Uterus (tissue), 4 donors: ENCODE data around the gene TRAPPC6A. TPM values are rescaled to one million over a fixed set of nuclear protein-coding genes. Genes with fewer than 3 reads are reported as not detected.

Source experiments
- DNase-seq, 2 donors: peaks; one replicate each; pipeline ENCODE4 v3.0.0-alpha.2; 2019 to 2020
- H3K27ac ChIP-seq, 2 donors: fragments of 200-600 bp; sonication (generic); 1 replicate in 1 of 2; 2 replicates in 1 of 2; pipeline ENCODE4 v1.5.1; 2016 to 2018
- H3K27me3 ChIP-seq, 2 donors: fragments of 200-600 bp; sonication (generic); one replicate each; pipeline ENCODE4 v1.5.1; 2018 to 2019; ENCODE audit warnings: control low read depth in 1 of 2
- H3K36me3 ChIP-seq, 2 donors: fragments of 200-600 bp; sonication (generic); one replicate each; pipeline ENCODE4 v1.5.1; 2019; ENCODE audit warnings: control low read depth in 1 of 2
- H3K4me1 ChIP-seq, 2 donors: fragments of 200-600 bp; sonication (generic); one replicate each; pipeline ENCODE4 v1.5.1; 2018 to 2019; ENCODE audit warnings: control low read depth in 1 of 2
- H3K4me3 ChIP-seq, 2 donors: fragments of 200-600 bp; sonication (generic); 1 replicate in 1 of 2; 2 replicates in 1 of 2; pipeline ENCODE4 v1.5.1; 2018 to 2019; ENCODE audit warnings: mild to moderate bottlenecking in 1 of 2
- H3K9me3 ChIP-seq, 2 donors: fragments of 200-600 bp; sonication (generic); one replicate each; pipeline ENCODE4 v1.5.1; 2019; ENCODE audit warnings: control low read depth in 1 of 2
- POLR2A ChIP-seq, 2 donors: fragments of 450-650 bp; IDR thresholded peaks; one replicate each; pipeline ENCODE4 v1.6.1; 2016; ENCODE audit warnings: antibody characterized with exemption in 2 of 2, mild to moderate bottlenecking in 1 of 2, moderate library complexity in 1 of 2
- intact Hi-C: fragments of 100-400 bp; cut with DNase I; formaldehyde crosslinking; loops from one replicate; pipeline ENCODE4 v1.15.1; 2023; ENCODE audit warnings: low total_unique reads
- total RNA-seq, 4 donors: library from RNA; depleted of rRNA in 3 of 4; stranded (reverse); fragments of >200 nt in 3 of 4; gene quantifications; one replicate each; pipeline versions ENCODE4 v1.1.0 to v1.2.4, GENCODE V29; 2014 to 2023
- TF ChIP-seq, protein P1 (sequence below), 4 experiments: fragments of 200-600 bp in 2 of 4; fragments of 450-650 bp in 2 of 4; sonication (generic) in 2 of 4; IDR thresholded peaks; one replicate each; pipeline ENCODE4 v1.5.1; 2016 to 2019; ENCODE audit warnings: antibody characterized with exemption in 4 of 4, mild to moderate bottlenecking in 2 of 4, moderate library complexity in 1 of 4
- donor health status: DM: yes; HTN: yes; CAD: no.

Gene TRAPPC6A
- total RNA-seq, 4 donors from 2014 or later = 4.1 to 25.9 (median 16.5) TPM

- Histone ChIP-seq H3K27me3 (peaks cover 15 to 18% of the 10 kb centered on the region in 2 donors), H3K36me3 (no peaks in the 10 kb centered on the region), H3K4me1 (peaks cover 0 to 21% of the 10 kb centered on the region in 2 donors), H3K9me3 (no peaks in the 10 kb centered on the region), H3K27ac (no peak overlapping the region), H3K4me3 (no peak overlapping the region)
- TF ChIP-seq POLR2A (IDR thresholded peaks at IDR 0.05) = no peak
- TF ChIP-seq, protein P1, sequence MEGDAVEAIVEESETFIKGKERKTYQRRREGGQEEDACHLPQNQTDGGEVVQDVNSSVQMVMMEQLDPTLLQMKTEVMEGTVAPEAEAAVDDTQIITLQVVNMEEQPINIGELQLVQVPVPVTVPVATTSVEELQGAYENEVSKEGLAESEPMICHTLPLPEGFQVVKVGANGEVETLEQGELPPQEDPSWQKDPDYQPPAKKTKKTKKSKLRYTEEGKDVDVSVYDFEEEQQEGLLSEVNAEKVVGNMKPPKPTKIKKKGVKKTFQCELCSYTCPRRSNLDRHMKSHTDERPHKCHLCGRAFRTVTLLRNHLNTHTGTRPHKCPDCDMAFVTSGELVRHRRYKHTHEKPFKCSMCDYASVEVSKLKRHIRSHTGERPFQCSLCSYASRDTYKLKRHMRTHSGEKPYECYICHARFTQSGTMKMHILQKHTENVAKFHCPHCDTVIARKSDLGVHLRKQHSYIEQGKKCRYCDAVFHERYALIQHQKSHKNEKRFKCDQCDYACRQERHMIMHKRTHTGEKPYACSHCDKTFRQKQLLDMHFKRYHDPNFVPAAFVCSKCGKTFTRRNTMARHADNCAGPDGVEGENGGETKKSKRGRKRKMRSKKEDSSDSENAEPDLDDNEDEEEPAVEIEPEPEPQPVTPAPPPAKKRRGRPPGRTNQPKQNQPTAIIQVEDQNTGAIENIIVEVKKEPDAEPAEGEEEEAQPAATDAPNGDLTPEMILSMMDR (IDR thresholded peaks at IDR 0.05) = no peak
- intact Hi-C loops = no loop called here
- no peak for DNase-seq
Observed at GRCh38 chr19:45150751-45151281, 27.2 kb downstream of the TRAPPC6A start.

GRCh38 chr19:45150180-45150579, 27.9 kb downstream of the TRAPPC6A start:
- Histone ChIP-seq H3K4me1 (peaks cover 0 to 21% of the 10 kb centered on the region in 2 donors), H3K27me3 (peaks cover 15 to 18% of the 10 kb centered on the region in 2 donors), H3K9me3 (no peaks in the 10 kb centered on the region), H3K36me3 (no peaks in the 10 kb centered on the region), H3K4me3 (no peak overlapping the region), H3K27ac (no peak overlapping the region)
- intact Hi-C loops = no loop called here
- no peak for TF ChIP-seq POLR2A (IDR thresholded peaks at IDR 0.05)
- TF ChIP-seq, protein P1 (IDR thresholded peaks at IDR 0.05) = no peak
- no peak for DNase-seq

GRCh38 chr19:45149129-45149528, 28.9 kb downstream of the TRAPPC6A start:
- Histone ChIP-seq H3K9me3 (no peaks in the 10 kb centered on the region), H3K27ac (no peak overlapping the region), H3K4me1 (peaks cover 0 to 21% of the 10 kb centered on the region in 2 donors), H3K27me3 (peaks cover 15 to 18% of the 10 kb centered on the region in 2 donors), H3K4me3 (no peak overlapping the region), H3K36me3 (no peaks in the 10 kb centered on the region)
- intact Hi-C loops = no loop called here
- TF ChIP-seq, protein P1 (IDR thresholded peaks at IDR 0.05) = no peak
- no peak for TF ChIP-seq POLR2A (IDR thresholded peaks at IDR 0.05)
- DNase-seq = no peak

- no peak for DNase-seq
- no peak overlapping the region for H3K4me3 ChIP-seq
- no peaks in the 10 kb centered on the region for H3K36me3 ChIP-seq
- no peak overlapping the region for H3K27ac ChIP-seq
- intact Hi-C loops = no loop called here
- H3K9me3 ChIP-seq = no peaks in the 10 kb centered on the region
- H3K4me1 ChIP-seq = peaks cover 0 to 12% of the 10 kb centered on the region in 2 donors
- TF ChIP-seq POLR2A (IDR thresholded peaks at IDR 0.05) = no peak
- TF ChIP-seq, protein P1 (IDR thresholded peaks at IDR 0.05) = no peak
- H3K27me3 ChIP-seq = peaks cover 15 to 16% of the 10 kb centered on the region in 2 donors
Observed at GRCh38 chr19:45147835-45148676, 30.0 kb downstream of the TRAPPC6A start.

- Histone ChIP-seq H3K4me1 (peaks cover 0 to under 1% of the 10 kb centered on the region in 2 donors), H3K27me3 (peaks cover 8 to 12% of the 10 kb centered on the region in 2 donors), H3K27ac (no peak overlapping the region), H3K4me3 (no peak overlapping the region), H3K36me3 (no peaks in the 10 kb centered on the region), H3K9me3 (no peaks in the 10 kb centered on the region)
- DNase-seq = no peak
- TF ChIP-seq, protein P1 (IDR thresholded peaks at IDR 0.05) = no peak
- intact Hi-C loops = no loop called here
Observed at GRCh38 chr19:45146741-45147205, 31.3 kb downstream of the TRAPPC6A start.
